OCI-LY3 (cell line): ENCODE results near the gene METTL21C.

Experiments used
- H2AFZ ChIP-seq: fragments of 200-600, 300-600 bp; shearing (Covaris generic); 2 replicates; pipeline ENCODE4 v1.6.0; 2014; ENCODE audit warnings: antibody characterized with exemption, low read depth, low read length
- H3K27ac ChIP-seq: fragments of 200-600, 300-600 bp; sonication (generic); 2 replicates; pipeline ENCODE4 v1.5.1; 2014; ENCODE audit warnings: mild to moderate bottlenecking, low read length, moderate library complexity, mixed read lengths
- H3K27me3 ChIP-seq: fragments of 200-600, 300-600 bp; sonication (generic); 2 replicates; pipeline ENCODE4 v1.6.1; 2014; ENCODE audit warnings: low read depth, low read length, mixed read lengths
- H3K36me3 ChIP-seq: fragments of 200-600, 300-600 bp; sonication (generic); replicated peaks from 2 replicates; pipeline ENCODE3; 2014; ENCODE audit warnings: low read depth, low read length, mixed read lengths
- H3K4me1 ChIP-seq: fragments of 300-600, 200-600 bp; sonication (generic); 2 replicates; pipeline ENCODE4 v1.6.1; 2014; ENCODE audit warnings: low read length, mixed read lengths
- H3K4me2 ChIP-seq: fragments of 200-600, 300-600 bp; sonication (generic); 2 replicates; pipeline ENCODE4 v1.6.1; 2014; ENCODE audit warnings: low read length, mixed read lengths
- H3K4me3 ChIP-seq: fragments of 300-600, 200-600 bp; sonication (generic); 2 replicates; pipeline ENCODE4 v1.5.1; 2014; ENCODE audit warnings: antibody characterized with exemption, mild to moderate bottlenecking, low read length, moderate library complexity
- H3K79me2 ChIP-seq: fragments of 300-600, 200-600 bp; shearing (Covaris generic); 2 replicates; pipeline ENCODE4 v1.6.1; 2014; ENCODE audit warnings: mild to moderate bottlenecking, low read length, mixed read lengths
- H3K9ac ChIP-seq: fragments of 300-600, 200-600 bp; shearing (Covaris generic); 2 replicates; pipeline ENCODE4 v1.6.0; 2014; ENCODE audit warnings: mild to moderate bottlenecking, low read length, moderate library complexity
- H3K9me3 ChIP-seq: fragments of 200-600, 300-600 bp; shearing (Covaris generic); 2 replicates; pipeline ENCODE4 v1.6.1; 2014; ENCODE audit warnings: low read length, mixed read lengths; ENCODE audit not compliant: insufficient read depth
- H4K20me1 ChIP-seq: fragments of 200-600, 300-600 bp; sonication (generic); 2 replicates; pipeline ENCODE4 v1.6.1; 2016; ENCODE audit warnings: low read length, mixed read lengths; ENCODE audit not compliant: insufficient read depth
- EZH2phosphoT487 ChIP-seq: fragments of 200-600 bp; shearing (Covaris generic); IDR thresholded peaks from 2 replicates; pipeline ENCODE4 v1.6.1; 2018; ENCODE audit warnings: antibody characterized with exemption, mixed run types, low read depth
- TF ChIP-seq, protein P1 (sequence below): fragments of 200-600, 300-600 bp; sonication (generic); IDR thresholded peaks from 2 replicates; pipeline ENCODE4 v1.5.1; 2014; ENCODE audit warnings: antibody characterized with exemption, low read length, low read depth

The METTL21C gene

DNA sequence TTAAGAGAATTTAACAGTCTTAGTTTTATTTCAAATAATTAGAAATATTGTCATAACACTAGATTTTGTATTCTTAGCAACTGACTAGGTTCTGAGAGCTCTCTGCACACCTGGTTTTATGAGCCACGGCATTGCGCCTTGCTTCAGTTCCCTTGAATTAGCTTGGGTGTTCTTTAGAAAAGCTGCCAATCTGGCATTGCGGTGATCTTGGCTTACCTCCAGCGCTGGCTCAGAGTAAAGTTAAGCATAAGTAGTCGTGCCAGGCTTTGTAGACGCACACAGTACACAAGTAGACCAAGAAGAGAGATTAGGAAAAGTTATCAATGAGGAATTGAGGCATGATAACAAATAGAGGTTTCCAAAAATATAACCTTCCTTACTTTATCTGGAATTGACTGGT, 52.4 kb downstream of the METTL21C start:
- TF ChIP-seq EZH2phosphoT487, result no peak
- TF ChIP-seq, protein P1, sequence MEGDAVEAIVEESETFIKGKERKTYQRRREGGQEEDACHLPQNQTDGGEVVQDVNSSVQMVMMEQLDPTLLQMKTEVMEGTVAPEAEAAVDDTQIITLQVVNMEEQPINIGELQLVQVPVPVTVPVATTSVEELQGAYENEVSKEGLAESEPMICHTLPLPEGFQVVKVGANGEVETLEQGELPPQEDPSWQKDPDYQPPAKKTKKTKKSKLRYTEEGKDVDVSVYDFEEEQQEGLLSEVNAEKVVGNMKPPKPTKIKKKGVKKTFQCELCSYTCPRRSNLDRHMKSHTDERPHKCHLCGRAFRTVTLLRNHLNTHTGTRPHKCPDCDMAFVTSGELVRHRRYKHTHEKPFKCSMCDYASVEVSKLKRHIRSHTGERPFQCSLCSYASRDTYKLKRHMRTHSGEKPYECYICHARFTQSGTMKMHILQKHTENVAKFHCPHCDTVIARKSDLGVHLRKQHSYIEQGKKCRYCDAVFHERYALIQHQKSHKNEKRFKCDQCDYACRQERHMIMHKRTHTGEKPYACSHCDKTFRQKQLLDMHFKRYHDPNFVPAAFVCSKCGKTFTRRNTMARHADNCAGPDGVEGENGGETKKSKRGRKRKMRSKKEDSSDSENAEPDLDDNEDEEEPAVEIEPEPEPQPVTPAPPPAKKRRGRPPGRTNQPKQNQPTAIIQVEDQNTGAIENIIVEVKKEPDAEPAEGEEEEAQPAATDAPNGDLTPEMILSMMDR, result no peak
- Histone ChIP-seq H3K4me2 (no peak overlapping the region), H3K27me3 (no peaks in the 10 kb centered on the region), H3K79me2 (no peaks in the 10 kb centered on the region), H3K9ac (no peak overlapping the region), H3K27ac (no peak overlapping the region), H2AFZ (no peak overlapping the region), H3K36me3 (peaks cover 82% of the 10 kb centered on the region), H3K4me1 (no peaks in the 10 kb centered on the region), H4K20me1 (no peaks in the 10 kb centered on the region), H3K4me3 (no peak overlapping the region), H3K9me3 (no peaks in the 10 kb centered on the region)

DNA sequence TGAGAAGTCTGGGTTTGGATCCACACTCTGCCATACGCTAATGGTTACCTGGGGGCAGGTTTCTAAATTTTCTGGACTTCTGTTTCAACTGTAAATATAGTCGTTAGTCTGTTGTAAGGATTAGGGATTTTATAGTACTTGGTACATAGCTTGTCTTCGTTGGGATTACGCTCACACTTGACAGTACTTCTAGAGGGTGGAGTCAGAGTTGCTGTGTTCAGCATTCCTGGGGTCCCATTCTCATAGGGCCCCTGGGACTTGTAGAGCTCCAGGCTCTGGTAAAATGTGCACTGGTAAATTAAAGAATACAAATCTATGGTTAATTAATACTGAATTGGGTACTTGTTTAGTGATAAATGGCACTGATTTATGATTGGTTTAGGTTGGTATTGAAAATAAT, 52.8 kb downstream of the METTL21C start:
- H3K27ac ChIP-seq, result no peak overlapping the region

DNA sequence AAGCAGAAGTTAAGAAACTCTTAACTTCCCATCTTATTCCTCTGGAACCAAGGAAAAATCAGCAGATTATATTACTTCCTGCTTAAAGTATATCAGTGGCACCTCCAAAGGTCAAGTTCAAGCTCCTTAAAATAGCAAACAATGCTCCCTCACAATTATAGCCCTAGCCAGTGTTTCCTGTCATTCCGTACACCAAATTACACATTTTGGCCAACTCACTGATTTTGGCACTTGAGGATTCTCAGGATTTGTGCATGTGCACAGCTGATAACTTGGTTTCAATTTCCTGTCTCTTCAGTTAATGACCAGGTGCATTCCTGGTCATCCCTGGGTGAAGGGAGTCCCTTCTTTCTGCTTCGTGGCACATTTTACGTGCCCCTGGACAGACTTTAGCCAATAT, 56.1 kb downstream of the METTL21C start:
- Histone ChIP-seq H4K20me1 (0 out of 2 replicates have a peak, but pooled peaks cover 3% of the 10 kb centered on the region), H3K27me3 (no peaks in the 10 kb centered on the region), H2AFZ (no peak overlapping the region), H3K4me3 (no peak overlapping the region), H3K79me2 (no peaks in the 10 kb centered on the region), H3K9ac (no peak overlapping the region), H3K4me1 (no peaks in the 10 kb centered on the region), H3K27ac (no peak overlapping the region), H3K4me2 (no peak overlapping the region), H3K36me3 (peaks cover 78% of the 10 kb centered on the region), H3K9me3 (no peaks in the 10 kb centered on the region)
- TF ChIP-seq EZH2phosphoT487, result no peak
- TF ChIP-seq, protein P1, result no peak

More for the DNA sequence above, 52.8 kb downstream of the METTL21C start:
- no peak overlapping the region for H3K4me3 ChIP-seq
- no peaks in the 10 kb centered on the region for H3K9me3 ChIP-seq
- no peak overlapping the region for H3K9ac ChIP-seq
- no peak overlapping the region for H2AFZ ChIP-seq
- no peaks in the 10 kb centered on the region for H3K79me2 ChIP-seq
- H3K4me1 ChIP-seq, result no peaks in the 10 kb centered on the region
- no peak overlapping the region for H3K4me2 ChIP-seq
- H3K36me3 ChIP-seq, result peaks cover 81% of the 10 kb centered on the region
- 0 out of 2 replicates have a peak, but pooled peaks cover under 1% of the 10 kb centered on the region for H4K20me1 ChIP-seq
- no peaks in the 10 kb centered on the region for H3K27me3 ChIP-seq
- TF ChIP-seq, protein P1, result no peak
- no peak for TF ChIP-seq EZH2phosphoT487
